GM12872 (cell line): Measurements from ENCODE around the gene PKNOX2.

Experiments used
- CTCF ChIP-seq: IDR thresholded peaks from 3 replicates; pipeline ENCODE4 v1.5.1; 2011; ENCODE audit warnings: low read depth, mild to moderate bottlenecking, low read length, moderate library complexity; ENCODE audit not compliant: insufficient read depth

The PKNOX2 gene

GRCh38 chr11:125235071-125235471, 70.5 kb downstream of the PKNOX2 start:
- no peak for TF ChIP-seq CTCF

- no peak for TF ChIP-seq CTCF
Measured at GRCh38 chr11:125236072-125236825, 71.7 kb downstream of the PKNOX2 start.

GRCh38 chr11:125239585-125240560, 75.3 kb downstream of the PKNOX2 start:
- no peak for TF ChIP-seq CTCF

- TF ChIP-seq CTCF, result no peak
Measured at GRCh38 chr11:125241104-125241503, 76.6 kb downstream of the PKNOX2 start.

GRCh38 chr11:125242141-125242775, 77.7 kb downstream of the PKNOX2 start:
- TF ChIP-seq CTCF, result no peak

- no peak for TF ChIP-seq CTCF
Measured at GRCh38 chr11:125244166-125244565, 79.6 kb downstream of the PKNOX2 start.

GRCh38 chr11:125245299-125245698, 80.7 kb downstream of the PKNOX2 start:
- no peak for TF ChIP-seq CTCF
